Gastroesophageal sphincter (tissue), 4 donors: ENCODE results near the gene ITGB2. TPM values are rescaled to one million over a fixed set of nuclear protein-coding genes. Genes with fewer than 3 reads are reported as not detected.
A peak's percentile ranks its signal among the peaks of the same experiment; 100 is the strongest.

ENCODE experiments used
- ATAC-seq: fragments of 150-250 bp; one replicate; pipeline ENCODE4 v1.9.1; 2016; ENCODE audit warnings: mild to moderate bottlenecking, moderate library complexity
- H3K27ac ChIP-seq, 4 donors: fragments of 200-600 bp; sonication (generic) in 3 of 4; 1 replicate in 3 of 4; 2 replicates in 1 of 4; pipeline ENCODE4 v1.5.1; 2016 to 2019
- H3K27me3 ChIP-seq: fragments of 200-600 bp; sonication (generic); one replicate; pipeline ENCODE4 v1.5.1; 2019
- H3K36me3 ChIP-seq, 2 donors: fragments of 200-600 bp; sonication (generic); one replicate each; pipeline ENCODE4 v1.5.1; 2019; ENCODE audit warnings: control low read depth in 1 of 2
- H3K4me1 ChIP-seq, 3 donors: fragments of 200-600 bp; sonication (generic); 1 replicate in 2 of 3; 2 replicates in 1 of 3; pipeline ENCODE4 v1.5.1; 2016 to 2019; ENCODE audit warnings: control low read depth in 2 of 3
- H3K4me3 ChIP-seq, 2 donors: fragments of 200-600 bp; sonication (generic); one replicate each; pipeline ENCODE4 v1.5.1; 2019; ENCODE audit warnings: mild to moderate bottlenecking in 1 of 2, moderate library complexity in 1 of 2
- H3K9me3 ChIP-seq, 3 donors: fragments of 200-600 bp; sonication (generic); one replicate each; pipeline ENCODE4 v1.5.1; 2017 to 2019; ENCODE audit warnings: control low read depth in 2 of 3
- EP300 ChIP-seq: sonication (generic); formaldehyde crosslinking; IDR thresholded peaks from one replicate; pipeline ENCODE4 v1.6.1; 2017; ENCODE audit warnings: antibody characterized with exemption, mild to moderate bottlenecking
- POLR2A ChIP-seq, 2 donors: fragments of 450-650 bp; IDR thresholded peaks; one replicate each; pipeline ENCODE4 v1.6.1; 2017; ENCODE audit warnings: antibody characterized with exemption in 2 of 2, mild to moderate bottlenecking in 2 of 2, moderate library complexity in 1 of 2
- POLR2AphosphoS5 ChIP-seq: sonication (generic); formaldehyde crosslinking; IDR thresholded peaks from one replicate; pipeline ENCODE4 v1.6.1; 2017; ENCODE audit warnings: antibody characterized with exemption
- WGBS, 2 donors: methylation state at CpG; one replicate each; pipeline ENCODE4 v1.1.5; 2018; ENCODE audit warnings: low coverage in 1 of 2; 5-methylcytosine and 5-hydroxymethylcytosine counted together
- total RNA-seq, 4 donors: library from RNA; depleted of rRNA; stranded (reverse); fragments of >200 nt; gene quantifications; one replicate each; pipeline ENCODE4 v1.1.0, GENCODE V29; 2016
- TF ChIP-seq, protein P1 (sequence below), 4 experiments: fragments of 200-600 bp in 2 of 4; fragments of 450-650 bp in 2 of 4; sonication (generic) in 1 of 4; IDR thresholded peaks; one replicate each; pipeline ENCODE4 v1.5.1; 2017 to 2019; ENCODE audit warnings: antibody characterized with exemption in 4 of 4, mild to moderate bottlenecking in 2 of 4, moderate library complexity in 2 of 4

The ITGB2 gene
- total RNA-seq, 4 donors from 2014 or later: 10.4 to 112 (median 41.4) TPM

DNA sequence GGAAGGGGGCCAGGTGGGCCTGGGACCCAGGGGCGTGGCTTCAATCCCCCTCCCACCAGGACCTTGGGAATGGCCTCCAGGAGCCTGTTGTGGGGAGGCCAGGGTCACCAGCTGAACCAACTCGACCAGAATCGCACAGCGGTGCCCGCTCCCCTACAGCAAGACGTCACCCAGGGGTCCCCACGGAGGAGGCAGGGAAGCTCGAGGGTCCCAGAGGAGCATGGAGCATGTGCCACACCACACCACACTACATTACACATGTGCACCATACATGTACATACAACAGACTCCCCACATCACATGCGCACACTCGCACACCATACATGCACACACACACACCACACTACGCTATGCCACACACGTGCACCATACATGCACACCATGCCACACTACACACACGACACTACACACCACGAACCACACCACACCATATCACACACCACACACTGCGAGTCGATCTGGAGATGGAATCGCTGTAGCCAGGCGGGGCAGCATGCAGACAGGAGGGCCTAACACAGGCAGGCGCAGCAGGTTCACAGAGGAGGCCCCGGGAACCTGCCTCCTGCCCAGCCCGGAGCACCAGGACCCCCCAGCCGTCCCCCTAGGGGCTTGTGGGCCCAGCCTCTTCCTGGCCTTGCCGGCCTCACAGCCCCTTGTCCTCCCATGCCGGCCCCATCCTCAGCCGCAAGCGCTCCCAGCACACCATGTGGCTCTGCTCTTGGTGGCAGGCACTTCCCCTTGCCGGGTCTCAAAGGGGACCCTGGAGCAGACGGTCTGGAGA lies 596 bp downstream of the ITGB2 start:
- Histone ChIP-seq H3K27me3 (peaks cover 39% of the 10 kb centered on the region), H3K27ac (peak overlapping the region in 1 of 4 donors; percentile 37), H3K4me3 (peak overlapping the region in 1 of 2 donors; percentile 43), H3K4me1 (no peaks in the 10 kb centered on the region), H3K9me3 (no peaks in the 10 kb centered on the region), H3K36me3 (no peaks in the 10 kb centered on the region)
- TF ChIP-seq EP300 (no peak), POLR2A (IDR thresholded peaks at IDR 0.05) (no peak), POLR2AphosphoS5 (no peak)
- TF ChIP-seq, protein P1, sequence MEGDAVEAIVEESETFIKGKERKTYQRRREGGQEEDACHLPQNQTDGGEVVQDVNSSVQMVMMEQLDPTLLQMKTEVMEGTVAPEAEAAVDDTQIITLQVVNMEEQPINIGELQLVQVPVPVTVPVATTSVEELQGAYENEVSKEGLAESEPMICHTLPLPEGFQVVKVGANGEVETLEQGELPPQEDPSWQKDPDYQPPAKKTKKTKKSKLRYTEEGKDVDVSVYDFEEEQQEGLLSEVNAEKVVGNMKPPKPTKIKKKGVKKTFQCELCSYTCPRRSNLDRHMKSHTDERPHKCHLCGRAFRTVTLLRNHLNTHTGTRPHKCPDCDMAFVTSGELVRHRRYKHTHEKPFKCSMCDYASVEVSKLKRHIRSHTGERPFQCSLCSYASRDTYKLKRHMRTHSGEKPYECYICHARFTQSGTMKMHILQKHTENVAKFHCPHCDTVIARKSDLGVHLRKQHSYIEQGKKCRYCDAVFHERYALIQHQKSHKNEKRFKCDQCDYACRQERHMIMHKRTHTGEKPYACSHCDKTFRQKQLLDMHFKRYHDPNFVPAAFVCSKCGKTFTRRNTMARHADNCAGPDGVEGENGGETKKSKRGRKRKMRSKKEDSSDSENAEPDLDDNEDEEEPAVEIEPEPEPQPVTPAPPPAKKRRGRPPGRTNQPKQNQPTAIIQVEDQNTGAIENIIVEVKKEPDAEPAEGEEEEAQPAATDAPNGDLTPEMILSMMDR (IDR thresholded peaks at IDR 0.05): no peak
- ATAC-seq: no peak
- WGBS, 2 donors: 80 to 86% methylated on average over 1 to 5 of the region's 28 CpGs

GRCh38 chr21:44919111-44919912 lies 1.4 kb downstream of the ITGB2 start:
- 0% methylated on average over 1 of the region's 26 CpGs; no CpG with 5 or more reads in 1 of the 2 donors for WGBS, 2 donors
- Histone ChIP-seq H3K27me3 (peaks cover 39% of the 10 kb centered on the region), H3K36me3 (no peaks in the 10 kb centered on the region), H3K27ac (no peak overlapping the region), H3K9me3 (no peaks in the 10 kb centered on the region), H3K4me1 (no peaks in the 10 kb centered on the region), H3K4me3 (peak overlapping the region in 1 of 2 donors; percentile 43)
- TF ChIP-seq POLR2A (IDR thresholded peaks at IDR 0.05) (no peak), EP300 (no peak), POLR2AphosphoS5 (no peak)
- TF ChIP-seq, protein P1 (IDR thresholded peaks at IDR 0.05): no peak
- ATAC-seq: peak; percentile 20

GRCh38 chr21:44918581-44919033 lies 2.1 kb downstream of the ITGB2 start:
- peaks cover 0 to 3% (median 0%) of the 10 kb centered on the region in 3 donors for H3K4me1 ChIP-seq
- TF ChIP-seq EP300 (no peak), POLR2A (IDR thresholded peaks at IDR 0.05) (no peak), POLR2AphosphoS5 (no peak)
- TF ChIP-seq, protein P1 (IDR thresholded peaks at IDR 0.05): no peak
- WGBS, 2 donors: no CpG with 5 or more reads among the region's 13 CpGs
- peaks cover 39% of the 10 kb centered on the region for H3K27me3 ChIP-seq
- H3K36me3 ChIP-seq: no peaks in the 10 kb centered on the region
- H3K27ac ChIP-seq: no peak overlapping the region
- ATAC-seq: no peak
- H3K4me3 ChIP-seq: no peak overlapping the region
- H3K9me3 ChIP-seq: no peaks in the 10 kb centered on the region

DNA sequence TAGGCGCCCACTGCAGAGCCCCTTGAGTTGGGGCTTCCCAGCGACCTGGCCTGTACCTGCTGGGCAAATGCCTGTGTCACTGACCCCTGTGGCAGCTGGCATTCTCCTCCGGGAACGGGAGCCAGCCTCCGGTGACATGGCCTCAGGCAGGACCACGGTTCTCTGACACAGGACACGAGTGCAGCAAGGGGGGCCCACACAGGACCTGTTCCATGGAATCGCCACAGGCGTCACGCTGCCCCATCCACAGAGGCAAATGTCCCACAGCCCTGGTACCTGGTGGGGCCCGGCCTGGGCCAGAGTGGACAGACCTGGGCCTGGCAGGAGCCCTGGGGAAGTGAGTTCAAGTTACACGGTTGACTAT lies 2.6 kb downstream of the ITGB2 start:
- H3K27me3 ChIP-seq: peaks cover 39% of the 10 kb centered on the region
- H3K4me1 ChIP-seq: peaks cover 0 to 8% (median 0%) of the 10 kb centered on the region in 3 donors
- no peak for ATAC-seq
- TF ChIP-seq POLR2A (IDR thresholded peaks at IDR 0.05) (no peak), EP300 (no peak), POLR2AphosphoS5 (no peak)
- TF ChIP-seq, protein P1 (IDR thresholded peaks at IDR 0.05): no peak
- 90% methylated on average over 2 of the region's 12 CpGs; no CpG with 5 or more reads in 1 of the 2 donors for WGBS, 2 donors
- H3K27ac ChIP-seq: no peak overlapping the region
- H3K9me3 ChIP-seq: no peaks in the 10 kb centered on the region
- H3K4me3 ChIP-seq: no peak overlapping the region
- no peaks in the 10 kb centered on the region for H3K36me3 ChIP-seq
